Liver (tissue), 9 donors: ENCODE results near the gene MORN4. TPM values are rescaled to one million over a fixed set of nuclear protein-coding genes. Genes with fewer than 3 reads are reported as not detected.

ENCODE experiments used
- DNase-seq: peaks from one replicate; pipeline ENCODE4 v3.0.0-alpha.2; 2017; ENCODE audit warnings: low spot score
- H3K27ac ChIP-seq, 2 donors: one replicate each; pipeline ENCODE4 v1.7.0; 2013; ENCODE audit warnings: inconsistent platforms in 2 of 2, low read length in 2 of 2, control low read depth in 1 of 2, low read depth in 1 of 2, mild to moderate bottlenecking in 1 of 2
- H3K27me3 ChIP-seq, 4 donors: one replicate each; pipeline versions ENCODE4 v1.6.1 to v1.7.0; 2013; ENCODE audit warnings: low read length in 3 of 4, inconsistent platforms in 1 of 4, mild to moderate bottlenecking in 1 of 4, moderate library complexity in 1 of 4; ENCODE audit not compliant: control insufficient read depth in 4 of 4, insufficient read depth in 4 of 4
- H3K36me3 ChIP-seq, 4 donors: one replicate each; pipeline versions ENCODE4 v1.6.1 to v1.7.0; 2013; ENCODE audit warnings: low read length in 3 of 4, mild to moderate bottlenecking in 3 of 4, low read depth in 1 of 4, moderate library complexity in 1 of 4; ENCODE audit not compliant: control insufficient read depth in 4 of 4, insufficient read depth in 3 of 4
- H3K4me1 ChIP-seq, 4 donors: one replicate each; pipeline versions ENCODE4 v1.6.1 to v1.7.0; 2013; ENCODE audit warnings: low read length in 3 of 4, mild to moderate bottlenecking in 3 of 4, moderate library complexity in 1 of 4; ENCODE audit not compliant: control insufficient read depth in 4 of 4, insufficient read depth in 4 of 4
- H3K4me3 ChIP-seq, 3 donors: one replicate each; pipeline versions ENCODE4 v1.6.1 to v1.7.0; 2013; ENCODE audit warnings: low read length in 3 of 3, control low read depth in 1 of 3, low read depth in 1 of 3, mild to moderate bottlenecking in 1 of 3
- H3K9ac ChIP-seq, 2 donors: one replicate each; pipeline ENCODE4 v1.7.0; 2013; ENCODE audit warnings: low read length in 2 of 2, mild to moderate bottlenecking in 2 of 2, moderate library complexity in 2 of 2, control low read depth in 1 of 2, low read depth in 1 of 2
- H3K9me3 ChIP-seq, 4 donors: one replicate each; pipeline versions ENCODE4 v1.6.1 to v1.7.0; 2013; ENCODE audit warnings: low read length in 3 of 4; ENCODE audit not compliant: control insufficient read depth in 4 of 4
- ATF3 ChIP-seq: IDR thresholded peaks from 2 replicates; pipeline ENCODE4 v1.6.1; 2016; ENCODE audit warnings: antibody characterized with exemption
- CTCF ChIP-seq: fragments of 150-350 bp; IDR thresholded peaks from 2 replicates; pipeline ENCODE4 v1.5.1; 2017; ENCODE audit warnings: improper control_type of control experiment, low read depth, low read length; ENCODE audit not compliant: missing input control
- FOXA1 ChIP-seq: IDR thresholded peaks from 2 replicates; pipeline ENCODE4 v1.6.1; 2016; ENCODE audit warnings: antibody characterized with exemption
- FOXA2 ChIP-seq: IDR thresholded peaks from 2 replicates; pipeline ENCODE4 v1.6.1; 2016; ENCODE audit warnings: antibody characterized with exemption
- GABPA ChIP-seq, 2 donors: IDR thresholded peaks in 1 of 2; conservative IDR thresholded peaks in 1 of 2; 2 replicates each; pipeline ENCODE4 v1.6.1; 2016; ENCODE audit warnings: antibody characterized with exemption in 2 of 2, mild to moderate bottlenecking in 1 of 2, moderate library complexity in 1 of 2
- HNF4G ChIP-seq: IDR thresholded peaks from 2 replicates; pipeline ENCODE4 v1.6.1; 2016; ENCODE audit warnings: antibody characterized with exemption
- JUND ChIP-seq, 2 donors: IDR thresholded peaks; 2 replicates each; pipeline ENCODE4 v1.6.1; 2016; ENCODE audit warnings: antibody characterized with exemption in 2 of 2
- MAX ChIP-seq: IDR thresholded peaks from 2 replicates; pipeline ENCODE4 v1.6.1; 2016; ENCODE audit warnings: antibody characterized with exemption
- NR2F2 ChIP-seq: IDR thresholded peaks from 2 replicates; pipeline ENCODE4 v1.6.1; 2016; ENCODE audit warnings: antibody characterized with exemption
- RAD21 ChIP-seq, 2 donors: IDR thresholded peaks; 2 replicates each; pipeline ENCODE4 v1.6.1; 2016; ENCODE audit warnings: antibody characterized with exemption in 2 of 2, mild to moderate bottlenecking in 2 of 2
- SP1 ChIP-seq: IDR thresholded peaks from 2 replicates; pipeline ENCODE4 v1.6.1; 2018; ENCODE audit warnings: antibody characterized with exemption, mild to moderate bottlenecking
- TAF1 ChIP-seq: conservative IDR thresholded peaks from 2 replicates; pipeline ENCODE4 v1.6.1; 2016; ENCODE audit warnings: antibody characterized with exemption, mild to moderate bottlenecking
- WGBS: extraction: QIAGEN DNeasy Blood & Tissue Kit; methylation state at CpG from one replicate; pipeline ENCODE4 v1.1.7; 2013; 5-methylcytosine and 5-hydroxymethylcytosine counted together
- polyA plus RNA-seq, 2 donors: library from polyadenylated mRNA; stranded (reverse) in 1 of 2; unstranded in 1 of 2; fragments of 200-250 nt in 1 of 2; fragments of >200 nt in 1 of 2; fragmentation: Nextera tagmentation in 1 of 2; extraction: Ambion mirVana in 1 of 2; gene quantifications; one replicate each; pipeline versions ENCODE4 v1.2.1 to v1.2.3, GENCODE V29; 2013 to 2015
- total RNA-seq, 2 donors: library from RNA; depleted of rRNA; stranded (reverse); fragments of >200 nt; gene quantifications; one replicate each; pipeline ENCODE4 v1.2.3, GENCODE V29; 2014
- TF ChIP-seq, protein P1 (sequence below): IDR thresholded peaks from 2 replicates; pipeline ENCODE4 v1.6.1; 2016; ENCODE audit warnings: antibody characterized with exemption
- TF ChIP-seq, protein P2 (sequence below): IDR thresholded peaks from 2 replicates; pipeline ENCODE4 v1.6.1; 2016; ENCODE audit warnings: antibody characterized with exemption, mild to moderate bottlenecking
- donor health status: healthy.
- donor health status: healthy.
- donor health status: healthy.
- donor health status: healthy.
- donor health status: healthy.

Gene MORN4
- total and polyA plus RNA-seq, 4 donors, result 0.42 to 3.1 (median 2.1) TPM

DNA sequence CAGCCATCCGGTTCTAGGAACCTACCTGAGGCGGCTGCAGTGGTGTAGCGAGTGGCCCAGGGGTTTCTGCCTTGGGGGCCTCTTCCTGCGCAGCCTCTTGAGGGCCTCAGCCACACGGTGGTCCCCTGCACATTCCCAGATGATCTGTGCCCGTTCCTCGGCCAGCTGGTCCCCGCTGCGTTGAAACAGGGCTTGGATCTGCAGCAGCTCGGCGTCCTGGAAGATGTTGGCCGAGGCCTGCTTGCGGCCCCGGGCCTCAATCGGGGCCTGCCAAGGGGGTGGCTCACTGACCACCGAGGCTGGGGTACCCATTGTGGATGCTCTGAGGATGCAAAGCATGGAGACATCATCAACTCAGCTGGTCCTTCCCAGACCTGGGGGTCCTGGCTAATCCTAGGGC, 46.3 kb upstream of the MORN4 start:
- Histone ChIP-seq H3K9ac (no peak overlapping the region), H3K27ac (no peak overlapping the region), H3K36me3 (peaks cover 7 to 36% (median 31%) of the 10 kb centered on the region in 4 donors), H3K9me3 (no peaks in the 10 kb centered on the region), H3K4me3 (no peak overlapping the region), H3K27me3 (no peaks in the 10 kb centered on the region), H3K4me1 (peaks cover 7 to 23% (median 18%) of the 10 kb centered on the region in 4 donors)
- WGBS, result 96% methylated on average over 16 of the region's 16 CpGs
- TF ChIP-seq RAD21 (IDR thresholded peaks at IDR 0.05) (no peak), ATF3 (no peak), JUND (IDR thresholded peaks at IDR 0.05) (no peak), SP1 (no peak), FOXA2 (no peak), NR2F2 (no peak), FOXA1 (no peak), HNF4G (no peak), CTCF (no peak), TAF1 (no peak), GABPA (IDR thresholded peaks at IDR 0.05 in 1 of 2, conservative IDR thresholded peaks at IDR 0.05 in 1 of 2) (no peak), MAX (no peak)
- TF ChIP-seq, protein P1, sequence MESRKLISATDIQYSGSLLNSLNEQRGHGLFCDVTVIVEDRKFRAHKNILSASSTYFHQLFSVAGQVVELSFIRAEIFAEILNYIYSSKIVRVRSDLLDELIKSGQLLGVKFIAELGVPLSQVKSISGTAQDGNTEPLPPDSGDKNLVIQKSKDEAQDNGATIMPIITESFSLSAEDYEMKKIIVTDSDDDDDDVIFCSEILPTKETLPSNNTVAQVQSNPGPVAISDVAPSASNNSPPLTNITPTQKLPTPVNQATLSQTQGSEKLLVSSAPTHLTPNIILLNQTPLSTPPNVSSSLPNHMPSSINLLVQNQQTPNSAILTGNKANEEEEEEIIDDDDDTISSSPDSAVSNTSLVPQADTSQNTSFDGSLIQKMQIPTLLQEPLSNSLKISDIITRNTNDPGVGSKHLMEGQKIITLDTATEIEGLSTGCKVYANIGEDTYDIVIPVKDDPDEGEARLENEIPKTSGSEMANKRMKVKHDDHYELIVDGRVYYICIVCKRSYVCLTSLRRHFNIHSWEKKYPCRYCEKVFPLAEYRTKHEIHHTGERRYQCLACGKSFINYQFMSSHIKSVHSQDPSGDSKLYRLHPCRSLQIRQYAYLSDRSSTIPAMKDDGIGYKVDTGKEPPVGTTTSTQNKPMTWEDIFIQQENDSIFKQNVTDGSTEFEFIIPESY, result no peak
- DNase-seq, result no peak

GRCh38 chr10:97676770-97677581, 43.7 kb upstream of the MORN4 start:
- TF ChIP-seq, protein P2, sequence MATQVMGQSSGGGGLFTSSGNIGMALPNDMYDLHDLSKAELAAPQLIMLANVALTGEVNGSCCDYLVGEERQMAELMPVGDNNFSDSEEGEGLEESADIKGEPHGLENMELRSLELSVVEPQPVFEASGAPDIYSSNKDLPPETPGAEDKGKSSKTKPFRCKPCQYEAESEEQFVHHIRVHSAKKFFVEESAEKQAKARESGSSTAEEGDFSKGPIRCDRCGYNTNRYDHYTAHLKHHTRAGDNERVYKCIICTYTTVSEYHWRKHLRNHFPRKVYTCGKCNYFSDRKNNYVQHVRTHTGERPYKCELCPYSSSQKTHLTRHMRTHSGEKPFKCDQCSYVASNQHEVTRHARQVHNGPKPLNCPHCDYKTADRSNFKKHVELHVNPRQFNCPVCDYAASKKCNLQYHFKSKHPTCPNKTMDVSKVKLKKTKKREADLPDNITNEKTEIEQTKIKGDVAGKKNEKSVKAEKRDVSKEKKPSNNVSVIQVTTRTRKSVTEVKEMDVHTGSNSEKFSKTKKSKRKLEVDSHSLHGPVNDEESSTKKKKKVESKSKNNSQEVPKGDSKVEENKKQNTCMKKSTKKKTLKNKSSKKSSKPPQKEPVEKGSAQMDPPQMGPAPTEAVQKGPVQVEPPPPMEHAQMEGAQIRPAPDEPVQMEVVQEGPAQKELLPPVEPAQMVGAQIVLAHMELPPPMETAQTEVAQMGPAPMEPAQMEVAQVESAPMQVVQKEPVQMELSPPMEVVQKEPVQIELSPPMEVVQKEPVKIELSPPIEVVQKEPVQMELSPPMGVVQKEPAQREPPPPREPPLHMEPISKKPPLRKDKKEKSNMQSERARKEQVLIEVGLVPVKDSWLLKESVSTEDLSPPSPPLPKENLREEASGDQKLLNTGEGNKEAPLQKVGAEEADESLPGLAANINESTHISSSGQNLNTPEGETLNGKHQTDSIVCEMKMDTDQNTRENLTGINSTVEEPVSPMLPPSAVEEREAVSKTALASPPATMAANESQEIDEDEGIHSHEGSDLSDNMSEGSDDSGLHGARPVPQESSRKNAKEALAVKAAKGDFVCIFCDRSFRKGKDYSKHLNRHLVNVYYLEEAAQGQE, result no peak
- peak; percentile 81 for TF ChIP-seq CTCF
- TF ChIP-seq RAD21 (IDR thresholded peaks at IDR 0.05), result peak; percentile 91 to 94
- no peak overlapping the region for H3K4me3 ChIP-seq
- H3K4me1 ChIP-seq, result peaks cover 0 to 5% (median 2%) of the 10 kb centered on the region in 4 donors
- H3K27me3 ChIP-seq, result no peaks in the 10 kb centered on the region
- H3K27ac ChIP-seq, result no peak overlapping the region
- WGBS, result 95% methylated on average over 2 of the region's 2 CpGs
- no peak overlapping the region for H3K9ac ChIP-seq
- no peaks in the 10 kb centered on the region for H3K9me3 ChIP-seq
- no peak for DNase-seq
- H3K36me3 ChIP-seq, result peaks cover 10 to 50% (median 32%) of the 10 kb centered on the region in 4 donors
